DOHH2 (cell line): ENCODE data around the gene ANP32A.

Source experiments
- H3F3A ChIP-seq: fragments of 200-600 bp; sonication (generic), shearing (Covaris generic); 2 replicates; pipeline ENCODE4 v1.6.0; 2016; ENCODE audit warnings: antibody characterized with exemption, mild to moderate bottlenecking; ENCODE audit not compliant: control insufficient read depth, insufficient read depth
- H3K27ac ChIP-seq: fragments of 200-600 bp; sonication (generic); 2 replicates; pipeline ENCODE4 v1.5.1; 2014; ENCODE audit warnings: low read depth, mild to moderate bottlenecking, low read length, moderate library complexity
- H3K27me3 ChIP-seq: fragments of 200-600 bp; sonication (generic); 2 replicates; pipeline ENCODE4 v1.6.1; 2014; ENCODE audit warnings: mild to moderate bottlenecking, low read length, mixed read lengths; ENCODE audit not compliant: control insufficient read depth
- H3K36me3 ChIP-seq: fragments of 200-600 bp; sonication (generic); 2 replicates; pipeline ENCODE4 v1.6.1; 2014; ENCODE audit warnings: mild to moderate bottlenecking, low read length, moderate library complexity, mixed read lengths; ENCODE audit not compliant: control insufficient read depth
- H3K4me1 ChIP-seq: fragments of 200-600 bp; sonication (generic); 2 replicates; pipeline ENCODE4 v1.6.1; 2014; ENCODE audit warnings: mild to moderate bottlenecking, low read length, mixed read lengths; ENCODE audit not compliant: control insufficient read depth
- H3K4me2 ChIP-seq: fragments of 200-600 bp; sonication (generic); 2 replicates; pipeline ENCODE4 v1.6.0; 2014; ENCODE audit warnings: mild to moderate bottlenecking, low read length, moderate library complexity
- H3K4me3 ChIP-seq: fragments of 200-600 bp; sonication (generic); 2 replicates; pipeline ENCODE4 v1.5.1; 2014; ENCODE audit warnings: mild to moderate bottlenecking, low read length, mixed read lengths
- H3K79me2 ChIP-seq: fragments of 200-600 bp; sonication (generic); 2 replicates; pipeline ENCODE4 v1.6.1; 2014; ENCODE audit warnings: mild to moderate bottlenecking, low read length, mixed read lengths; ENCODE audit not compliant: control insufficient read depth
- H3K9me2 ChIP-seq: fragments of 200-600 bp; sonication (generic); replicated peaks from 2 replicates; pipeline ENCODE4 v1.6.1; 2014; ENCODE audit warnings: mild to moderate bottlenecking, low read length, mixed read lengths; ENCODE audit not compliant: control insufficient read depth
- H3K9me3 ChIP-seq: fragments of 200-600 bp; sonication (generic); 2 replicates; pipeline ENCODE4 v1.6.1; 2014; ENCODE audit warnings: antibody characterized with exemption, low read length, mixed read lengths; ENCODE audit not compliant: control insufficient read depth, insufficient read depth
- H4K20me1 ChIP-seq: fragments of 200-600 bp; sonication (generic); 2 replicates; pipeline ENCODE4 v1.6.0; 2014; ENCODE audit warnings: low read depth, mild to moderate bottlenecking, antibody characterized with exemption, low read length, moderate library complexity; ENCODE audit not compliant: control insufficient read depth, insufficient read depth
- CTCF ChIP-seq: fragments of 200-600 bp; sonication (generic); IDR thresholded peaks from one replicate; pipeline ENCODE4 v1.5.1; 2014; ENCODE audit warnings: antibody characterized with exemption, mild to moderate bottlenecking, low read depth, low read length; ENCODE audit not compliant: poor library complexity, severe bottlenecking
- EZH2phosphoT487 ChIP-seq: fragments of 200-600 bp; sonication (generic); IDR thresholded peaks from 2 replicates; pipeline ENCODE4 v1.6.1; 2017; ENCODE audit warnings: borderline replicate concordance, mild to moderate bottlenecking, antibody characterized with exemption, low read length, moderate library complexity, mixed read lengths

ANP32A gene

GRCh38 chr15:68794307-68794706 lies 26.4 kb downstream of the ANP32A start:
- TF ChIP-seq EZH2phosphoT487 = no peak
- no peak for TF ChIP-seq CTCF
- H4K20me1 ChIP-seq = peaks cover 74% of the 10 kb centered on the region
- peaks cover 96% of the 10 kb centered on the region for H3K36me3 ChIP-seq
- peaks cover 100% of the 10 kb centered on the region for H3K79me2 ChIP-seq
- H3K4me3 ChIP-seq = no peak overlapping the region
- H3K4me1 ChIP-seq = peaks cover 70% of the 10 kb centered on the region
- no peaks in the 10 kb centered on the region for H3K9me3 ChIP-seq
- no peak overlapping the region for H3K27ac ChIP-seq
- H3K9me2 ChIP-seq = no peaks in the 10 kb centered on the region
- no peaks in the 10 kb centered on the region for H3K27me3 ChIP-seq
- no peak overlapping the region for H3K4me2 ChIP-seq
- no peaks in the 10 kb centered on the region for H3F3A ChIP-seq

DNA sequence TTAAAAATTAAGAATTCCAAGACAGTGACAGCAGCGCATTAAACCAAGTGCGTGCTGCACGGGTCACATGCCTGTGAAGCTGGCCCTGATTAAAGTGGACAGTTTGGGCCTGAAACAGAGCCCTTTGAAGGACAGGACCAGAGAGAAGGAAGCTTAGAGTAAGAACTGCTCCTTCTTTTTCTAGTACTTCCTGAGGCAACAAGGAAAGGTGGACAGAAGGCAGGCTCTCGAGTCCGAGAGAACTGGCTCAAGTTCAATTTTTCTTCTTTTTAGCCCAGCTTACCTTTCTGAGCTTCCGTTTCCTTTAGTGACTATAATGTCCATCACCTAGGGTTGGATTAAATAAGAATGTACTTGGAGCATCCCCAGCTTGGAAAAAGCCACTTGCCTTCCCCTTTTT lies 26.9 kb downstream of the ANP32A start:
- Histone ChIP-seq H3K27ac (no peak overlapping the region), H3K4me1 (peaks cover 65% of the 10 kb centered on the region), H3K36me3 (peaks cover 96% of the 10 kb centered on the region)

GRCh38 chr15:68792901-68793766 lies 27.6 kb downstream of the ANP32A start:
- Histone ChIP-seq H3K9me3 (no peaks in the 10 kb centered on the region), H4K20me1 (peaks cover 71% of the 10 kb centered on the region), H3K27me3 (no peaks in the 10 kb centered on the region), H3K27ac (no peak overlapping the region), H3K4me1 (peaks cover 59% of the 10 kb centered on the region), H3F3A (no peaks in the 10 kb centered on the region), H3K4me3 (no peak overlapping the region), H3K36me3 (peaks cover 96% of the 10 kb centered on the region), H3K4me2 (no peak overlapping the region), H3K79me2 (peaks cover 100% of the 10 kb centered on the region), H3K9me2 (no peaks in the 10 kb centered on the region)
- TF ChIP-seq EZH2phosphoT487 = no peak
- TF ChIP-seq CTCF = no peak

More for the DNA sequence above, 26.9 kb downstream of the ANP32A start:
- Histone ChIP-seq H3K4me3 (no peak overlapping the region), H3K79me2 (peaks cover 100% of the 10 kb centered on the region), H3K9me3 (no peaks in the 10 kb centered on the region), H3K4me2 (no peak overlapping the region), H3K27me3 (no peaks in the 10 kb centered on the region), H4K20me1 (peaks cover 72% of the 10 kb centered on the region), H3F3A (no peaks in the 10 kb centered on the region), H3K9me2 (no peaks in the 10 kb centered on the region)
- TF ChIP-seq CTCF (no peak), EZH2phosphoT487 (no peak)
